ENCODE measurements around the gene SP1.

SP1 gene

GRCh38 chr12:53465679-53466078 lies 85.7 kb downstream of the SP1 start:
- H3K27ac ChIP-seq (ENCODE audit: low read depth, low read length): no peak overlapping the region

More at GRCh38 chr12:53465679-53466078, 85.7 kb downstream of the SP1 start:
- peaks cover 6% of the 10 kb centered on the region for H3K4me1 ChIP-seq (ENCODE audit: control insufficient read depth, insufficient read depth, low read length)
- no peak overlapping the region for H3K9ac ChIP-seq (ENCODE audit: low read length)
- H3K4me3 ChIP-seq (ENCODE audit: low read depth, low read length): no peak overlapping the region
- H3K36me3 ChIP-seq (ENCODE audit: control insufficient read depth, insufficient read depth, low read length): peaks cover 100% of the 10 kb centered on the region
- no peaks in the 10 kb centered on the region for H3K27me3 ChIP-seq (ENCODE audit: control insufficient read depth, insufficient read depth, low read length)
- no peaks in the 10 kb centered on the region for H3K9me3 ChIP-seq (ENCODE audit: control insufficient read depth, insufficient read depth, low read depth, low read length)

All from HUES6 (cell line).